BE2C (cell line): ENCODE results near the gene BICD1.

Experiments used
- DNase-seq: peaks from one replicate; pipeline ENCODE4 v3.0.0-alpha.2; 2020
- H3K27me3 ChIP-seq: fragments of 250-450 bp; sonication (Bioruptor Pico); 2 replicates; pipeline ENCODE4 v1.5.1; 2020; ENCODE audit warnings: mild to moderate bottlenecking
- H3K36me3 ChIP-seq: fragments of 250-450 bp; sonication (Bioruptor Pico); 2 replicates; pipeline ENCODE4 v1.5.1; 2020; ENCODE audit warnings: mild to moderate bottlenecking
- H3K4me1 ChIP-seq: fragments of 250-450 bp; sonication (Bioruptor Pico); 2 replicates; pipeline ENCODE4 v1.5.1; 2020
- H3K4me3 ChIP-seq: 2 replicates; pipeline ENCODE4 v1.5.1; 2011; ENCODE audit warnings: low read depth, low read length
- H3K9me3 ChIP-seq: fragments of 250-450 bp; sonication (Bioruptor Pico); 2 replicates; pipeline ENCODE4 v1.5.1; 2020
- CTCF ChIP-seq: IDR thresholded peaks from 2 replicates; pipeline ENCODE4 v1.5.1; 2012; ENCODE audit warnings: mild to moderate bottlenecking, low read depth, low read length

Gene BICD1

GRCh38 chr12:32302218-32303173 lies 195.8 kb downstream of the BICD1 start:
- DNase-seq, result peak; percentile 53
- peak; percentile 89 for TF ChIP-seq CTCF
- Histone ChIP-seq H3K4me3 (no peak overlapping the region), H3K9me3 (no peaks in the 10 kb centered on the region), H3K27me3 (no peaks in the 10 kb centered on the region), H3K4me1 (no peaks in the 10 kb centered on the region), H3K36me3 (peaks cover 9% of the 10 kb centered on the region)

- Histone ChIP-seq H3K27me3 (no peaks in the 10 kb centered on the region), H3K36me3 (peaks cover 9% of the 10 kb centered on the region), H3K4me3 (no peak overlapping the region), H3K9me3 (no peaks in the 10 kb centered on the region), H3K4me1 (no peaks in the 10 kb centered on the region)
- DNase-seq, result no peak
- TF ChIP-seq CTCF, result no peak
Measured at GRCh38 chr12:32303174-32303549, 196.5 kb downstream of the BICD1 start.

GRCh38 chr12:32305163-32305562 lies 198.5 kb downstream of the BICD1 start:
- H3K36me3 ChIP-seq, result peaks cover 12% of the 10 kb centered on the region
- DNase-seq, result no peak
- H3K27me3 ChIP-seq, result no peaks in the 10 kb centered on the region

GRCh38 chr12:32307326-32307725 lies 200.7 kb downstream of the BICD1 start:
- no peaks in the 10 kb centered on the region for H3K27me3 ChIP-seq
- H3K4me1 ChIP-seq, result peaks cover 18% of the 10 kb centered on the region
- no peak for DNase-seq
- no peaks in the 10 kb centered on the region for H3K9me3 ChIP-seq
- TF ChIP-seq CTCF, result no peak
- peaks cover 12% of the 10 kb centered on the region for H3K36me3 ChIP-seq
- no peak overlapping the region for H3K4me3 ChIP-seq

More at GRCh38 chr12:32305163-32305562, 198.5 kb downstream of the BICD1 start:
- TF ChIP-seq CTCF, result peak; percentile 55
- no peaks in the 10 kb centered on the region for H3K9me3 ChIP-seq
- no peak overlapping the region for H3K4me3 ChIP-seq
- H3K4me1 ChIP-seq, result peaks cover 10% of the 10 kb centered on the region

- peaks cover 12% of the 10 kb centered on the region for H3K36me3 ChIP-seq
- no peak overlapping the region for H3K4me3 ChIP-seq
- DNase-seq, result peak; percentile 45
- no peaks in the 10 kb centered on the region for H3K9me3 ChIP-seq
- no peaks in the 10 kb centered on the region for H3K27me3 ChIP-seq
- H3K4me1 ChIP-seq, result peaks cover 19% of the 10 kb centered on the region
- TF ChIP-seq CTCF, result no peak
Measured at GRCh38 chr12:32309811-32310736, 203.4 kb downstream of the BICD1 start.
